ENCODE data around the gene PM20D2. TPM values are rescaled to one million over a fixed set of nuclear protein-coding genes. Genes with fewer than 3 reads are reported as not detected.

The PM20D2 gene
- total and polyA plus RNA-seq, 2 of the 13 experiments (the other 11 are each of a cell fraction or from before 2014, with no cell fraction given), result 13.3 to 26.3 TPM

GRCh38 chr6:89139509-89140346 is 6.1 kb upstream of the PM20D2 start:
- ATAC-seq (peak; percentile 56), FAIRE-seq (no peak), DNase-seq (ENCODE audit: low spot score) (no peak)
- in situ Hi-C loops (cut with HindIII; ENCODE audit: extremely low pct_ligation_motif_present, low pct_unique_long_range_greater_than_20kb) (no loop called here), intact Hi-C loops (cut with micrococcal nuclease; ENCODE audit: unreplicated experiment) (no loop called here)
- Histone ChIP-seq H3K27ac (ENCODE audit: extremely low read length, insufficient read depth, low read length) (peak overlapping the region; percentile 25), H3K4me3 (replicated peaks in 1 of 3; ENCODE audit: insufficient read depth in 1 of 3, low read depth in 2 of 3, low read length in 3 of 3) (no peak overlapping the region; a peak in 1 of 6 replicates), H3K36me3 (replicated peaks in 1 of 2; ENCODE audit: control insufficient read depth in 1 of 2, insufficient read depth in 2 of 2, low read length in 2 of 2) (no peaks in the 10 kb centered on the region), H3K4me1 (ENCODE audit: insufficient read depth, low read length) (peaks cover 30% of the 10 kb centered on the region), H3K79me2 (ENCODE audit: insufficient read depth, low read length) (no peaks in the 10 kb centered on the region), H4K20me1 (ENCODE audit: insufficient read depth, low read length) (no peaks in the 10 kb centered on the region), H3K27me3 (ENCODE audit: control insufficient read depth in 1 of 2, insufficient read depth in 2 of 2, low read length in 2 of 2) (peaks cover 0 to under 1% of the 10 kb centered on the region in 2 experiments; a peak in 1 of 5 replicates), H2AFZ (ENCODE audit: low read length) (no peak overlapping the region), H3K9ac (ENCODE audit: insufficient read depth, low read depth, low read length) (no peak overlapping the region), H3K9me3 (ENCODE audit: low read length) (no peaks in the 10 kb centered on the region), H3K4me2 (ENCODE audit: low read depth, low read length) (peak overlapping the region; percentile 66)
- CTCF ChIA-PET (ENCODE audit: low intra/inter-chr PET ratio, low total read pairs), result no interaction called here
- 3% methylated on average over 5 of the region's 5 CpGs for WGBS (ENCODE audit: low lambda C conversion rate)
- BruUV-seq (replicated peaks), result no TSS peak
- POLR2A ChIA-PET, result interaction anchor here (1.3 to 3.6 kb wide), 4 partner anchors 15 to 157 kb away, joined by 4 to 20 read pairs (median 6); partner anchors contain the start of gene PNRC1
- no peak for TF ChIP-seq RERE (CRISPR knock-in tag; IDR thresholded peaks at IDR 0.05; ENCODE audit: low read depth)
- TF ChIP-seq ZNF770 (CRISPR knock-in tag; IDR thresholded peaks at IDR 0.05), result 0 out of 2 replicates have a peak, but pooled peaks have one; percentile 9
- TF ChIP-seq NBN (conservative IDR thresholded peaks at IDR 0.05), result no peak
- no peak for TF ChIP-seq PHF20 (CRISPR knock-in tag; IDR thresholded peaks at IDR 0.05)
- TF ChIP-seq ZNF264 (CRISPR knock-in tag; IDR thresholded peaks at IDR 0.05), result no peak
- TF ChIP-seq CSRNP1 (CRISPR knock-in tag; IDR thresholded peaks at IDR 0.05), result 0 out of 2 replicates have a peak, but pooled peaks have one; percentile 41
- TF ChIP-seq GATAD2A (CRISPR knock-in tag; IDR thresholded peaks at IDR 0.05), result peak; percentile 30; the same call in 1 of the 2 replicates
- TF ChIP-seq FOSL2 (CRISPR knock-in tag; IDR thresholded peaks at IDR 0.05), result peak; percentile 45
- no peak for TF ChIP-seq CREM (IDR thresholded peaks at IDR 0.05)
- no peak for TF ChIP-seq CREM (CRISPR knock-in tag; IDR thresholded peaks at IDR 0.05)
- peak in 1 of 2 experiments; percentile 37; a peak in 1 of 4 replicates for TF ChIP-seq EP300 (IDR thresholded peaks at IDR 0.05; ENCODE audit: low read depth in 2 of 2, low read length in 2 of 2)
- TF ChIP-seq EP300 (CRISPR knock-in tag; IDR thresholded peaks at IDR 0.05; ENCODE audit: borderline replicate concordance), result no peak
- TF ChIP-seq SNAI1 (CRISPR knock-in tag; IDR thresholded peaks at IDR 0.05; ENCODE audit: borderline replicate concordance), result 0 out of 2 replicates have a peak, but pooled peaks have one; percentile 34
- TF ChIP-seq ZNF563 (CRISPR knock-in tag; IDR thresholded peaks at IDR 0.05), result no peak
- peak; percentile 35 for TF ChIP-seq HNF4A (CRISPR knock-in tag; IDR thresholded peaks at IDR 0.05)

Data from HepG2 (cell line).